T-helper 17 cell (primary cell): Measurements from ENCODE around the gene GDPD4. TPM values are rescaled to one million over a fixed set of nuclear protein-coding genes. Genes with fewer than 3 reads are reported as not detected.

Experiments used
- ATAC-seq: fragments of 150-1000 bp; cut with Tn5 transposase; 2 replicates; pipeline ENCODE4 v1.10.0; 2021; ENCODE audit warnings: mild to moderate bottlenecking, moderate library complexity
- DNase-seq, 3 donors: peaks; one replicate each; pipeline versions ENCODE4 v3.0.0 to v3.0.0-alpha.2; 2020 to 2021
- H3K9me3 ChIP-seq: one replicate; pipeline ENCODE4 v1.7.0; 2013; ENCODE audit warnings: low read length, mild to moderate bottlenecking; ENCODE audit not compliant: control insufficient read depth, poor library complexity, severe bottlenecking
- H3K27ac Mint-ChIP-seq: one replicate; pipeline ENCODE4 v1.8.0; 2022; ENCODE audit warnings: mild to moderate bottlenecking, moderate library complexity, mixed read lengths
- H3K27me3 Mint-ChIP-seq: one replicate; pipeline ENCODE4 v1.8.0; 2022; ENCODE audit warnings: mixed read lengths
- H3K36me3 Mint-ChIP-seq: one replicate; pipeline ENCODE4 v1.8.0; 2022; ENCODE audit warnings: low read depth, mixed read lengths
- H3K4me1 Mint-ChIP-seq: one replicate; pipeline ENCODE4 v1.8.0; 2022; ENCODE audit warnings: mild to moderate bottlenecking, mixed read lengths
- H3K4me3 Mint-ChIP-seq: one replicate; pipeline ENCODE4 v1.8.0; 2022; ENCODE audit warnings: mild to moderate bottlenecking, moderate library complexity, mixed read lengths
- total RNA-seq, 4 donors: library from RNA in 2 of 4; stranded (reverse) in 2 of 4; gene quantifications; one replicate each; pipeline ENCODE4 v1.2.3 and lab custom pipeline; 2022 to 2026

GDPD4 gene
- total RNA-seq, 2 donors from 2014 or later, result not detected

GRCh38 chr11:77184136-77184860 lies 117.2 kb downstream of the GDPD4 start:
- Mint-ChIP-seq H3K27me3 (peaks cover 4% of the 10 kb centered on the region), H3K36me3 (no peaks in the 10 kb centered on the region), H3K4me3 (no peak overlapping the region), H3K4me1 (peaks cover 2% of the 10 kb centered on the region), H3K27ac (no peak overlapping the region)
- DNase-seq, result no peak
- ATAC-seq, result no peak
- H3K9me3 ChIP-seq, result no peaks in the 10 kb centered on the region

GRCh38 chr11:77183431-77183984 lies 118.0 kb downstream of the GDPD4 start:
- no peak for DNase-seq
- ATAC-seq, result no peak
- no peak overlapping the region for H3K4me3 Mint-ChIP-seq
- no peak overlapping the region for H3K27ac Mint-ChIP-seq
- peaks cover 4% of the 10 kb centered on the region for H3K27me3 Mint-ChIP-seq
- peaks cover 1% of the 10 kb centered on the region for H3K4me1 Mint-ChIP-seq
- no peaks in the 10 kb centered on the region for H3K36me3 Mint-ChIP-seq
- H3K9me3 ChIP-seq, result no peaks in the 10 kb centered on the region

DNA sequence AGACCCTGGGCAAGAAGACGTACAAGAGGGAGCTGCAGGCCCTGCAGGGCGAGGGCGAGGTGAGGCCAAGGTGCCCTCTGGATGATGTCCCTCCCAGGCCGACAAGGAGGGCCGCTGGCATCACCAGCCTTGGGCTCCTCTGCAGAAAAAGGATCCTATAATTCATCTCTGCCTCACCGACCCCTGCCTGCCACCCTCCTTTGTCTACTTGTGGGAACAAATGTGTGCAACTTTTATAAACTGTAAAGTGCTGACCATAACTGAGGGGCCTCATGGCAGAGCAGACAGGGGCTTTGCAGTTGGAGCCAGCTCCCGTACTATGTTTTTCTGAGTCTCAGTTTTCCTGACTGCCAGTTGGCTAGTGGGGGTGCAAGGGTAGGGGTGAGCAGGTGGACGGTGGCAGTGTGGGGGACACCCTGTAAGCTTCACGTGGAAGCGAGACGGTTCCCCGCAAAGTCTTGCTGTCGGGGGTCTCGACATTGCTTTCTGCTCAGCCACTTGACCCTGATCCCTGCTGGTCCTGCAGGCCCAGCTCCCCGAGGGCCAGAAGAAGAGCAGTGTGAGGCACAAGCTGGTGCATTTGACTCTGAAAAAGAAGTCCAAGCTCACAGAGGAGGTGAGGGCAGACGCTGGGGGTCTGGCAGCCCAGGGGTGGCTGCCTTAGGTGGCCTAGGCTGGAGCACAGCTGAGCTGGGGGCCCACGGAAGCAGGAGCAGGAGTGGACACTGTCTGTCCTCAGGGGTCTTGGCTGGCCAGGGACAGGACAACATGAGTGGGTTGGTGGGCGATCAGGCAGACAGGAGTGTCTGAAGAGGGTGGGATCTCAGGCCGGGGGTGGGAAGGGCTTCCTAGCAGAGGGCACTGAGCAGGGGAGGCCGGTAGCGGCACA lies 118.7 kb downstream of the GDPD4 start:
- Mint-ChIP-seq H3K4me3 (no peak overlapping the region), H3K27me3 (peaks cover 4% of the 10 kb centered on the region), H3K4me1 (no peaks in the 10 kb centered on the region), H3K27ac (no peak overlapping the region), H3K36me3 (no peaks in the 10 kb centered on the region)
- no peaks in the 10 kb centered on the region for H3K9me3 ChIP-seq
- DNase-seq (no peak), ATAC-seq (no peak)

- H3K36me3 Mint-ChIP-seq, result no peaks in the 10 kb centered on the region
- ATAC-seq, result no peak
- no peak overlapping the region for H3K27ac Mint-ChIP-seq
- H3K9me3 ChIP-seq, result no peaks in the 10 kb centered on the region
- H3K4me1 Mint-ChIP-seq, result no peaks in the 10 kb centered on the region
- peaks cover 4% of the 10 kb centered on the region for H3K27me3 Mint-ChIP-seq
- DNase-seq, result no peak
- no peak overlapping the region for H3K4me3 Mint-ChIP-seq
Observed at GRCh38 chr11:77181799-77182541, 119.5 kb downstream of the GDPD4 start.

- no peak for DNase-seq
- Mint-ChIP-seq H3K4me3 (no peak overlapping the region), H3K4me1 (peaks cover 4% of the 10 kb centered on the region), H3K27ac (no peak overlapping the region), H3K27me3 (peaks cover 4% of the 10 kb centered on the region), H3K36me3 (no peaks in the 10 kb centered on the region)
- no peak for ATAC-seq
- no peaks in the 10 kb centered on the region for H3K9me3 ChIP-seq
Observed at GRCh38 chr11:77181226-77181625, 120.3 kb downstream of the GDPD4 start.

DNA sequence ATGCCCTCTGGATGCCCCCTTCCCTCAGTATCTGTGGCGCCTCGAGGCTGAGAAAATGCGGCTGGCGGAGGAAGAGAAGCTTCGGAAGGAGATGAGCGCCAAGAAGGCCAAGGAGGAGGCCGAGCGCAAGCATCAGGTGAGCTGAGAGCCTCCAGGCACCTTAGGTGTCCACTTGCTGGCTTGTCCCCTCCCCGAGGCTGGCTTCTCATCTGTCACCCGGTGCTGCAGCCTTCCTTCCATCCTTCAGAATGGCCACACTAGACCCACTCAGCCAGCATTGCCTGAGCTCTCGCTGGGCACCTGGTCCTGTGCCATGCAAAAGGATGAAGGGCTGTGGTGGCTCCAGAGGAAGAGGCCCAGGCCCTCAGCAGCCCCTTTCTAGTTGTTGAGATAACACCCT lies 121.1 kb downstream of the GDPD4 start:
- Mint-ChIP-seq H3K27ac (no peak overlapping the region), H3K27me3 (peaks cover 4% of the 10 kb centered on the region), H3K36me3 (no peaks in the 10 kb centered on the region), H3K4me1 (peaks cover 6% of the 10 kb centered on the region), H3K4me3 (no peak overlapping the region)
- H3K9me3 ChIP-seq, result no peaks in the 10 kb centered on the region
- no peak for ATAC-seq
- no peak for DNase-seq

- no peak for ATAC-seq
- H3K4me3 Mint-ChIP-seq, result no peak overlapping the region
Observed at GRCh38 chr11:77179681-77180080, 121.8 kb downstream of the GDPD4 start.

GRCh38 chr11:77179048-77179447 lies 122.4 kb downstream of the GDPD4 start:
- no peak overlapping the region for H3K4me3 Mint-ChIP-seq
- H3K4me1 Mint-ChIP-seq, result peaks cover 6% of the 10 kb centered on the region
- no peaks in the 10 kb centered on the region for H3K36me3 Mint-ChIP-seq
- DNase-seq (no peak), ATAC-seq (no peak)
- peaks cover 4% of the 10 kb centered on the region for H3K27me3 Mint-ChIP-seq
- no peaks in the 10 kb centered on the region for H3K9me3 ChIP-seq
- H3K27ac Mint-ChIP-seq, result no peak overlapping the region

More at GRCh38 chr11:77179681-77180080, 121.8 kb downstream of the GDPD4 start:
- no peaks in the 10 kb centered on the region for H3K9me3 ChIP-seq
- Mint-ChIP-seq H3K27me3 (peaks cover 4% of the 10 kb centered on the region), H3K27ac (no peak overlapping the region), H3K4me1 (peaks cover 6% of the 10 kb centered on the region), H3K36me3 (no peaks in the 10 kb centered on the region)
- DNase-seq, result no peak

- ATAC-seq (no peak), DNase-seq (no peak)
- peaks cover 4% of the 10 kb centered on the region for H3K27me3 Mint-ChIP-seq
- H3K27ac Mint-ChIP-seq, result no peak overlapping the region
- H3K4me3 Mint-ChIP-seq, result no peak overlapping the region
- no peaks in the 10 kb centered on the region for H3K9me3 ChIP-seq
- H3K4me1 Mint-ChIP-seq, result peaks cover 8% of the 10 kb centered on the region
- no peaks in the 10 kb centered on the region for H3K36me3 Mint-ChIP-seq
Observed at GRCh38 chr11:77178150-77178549, 123.3 kb downstream of the GDPD4 start.

DNA sequence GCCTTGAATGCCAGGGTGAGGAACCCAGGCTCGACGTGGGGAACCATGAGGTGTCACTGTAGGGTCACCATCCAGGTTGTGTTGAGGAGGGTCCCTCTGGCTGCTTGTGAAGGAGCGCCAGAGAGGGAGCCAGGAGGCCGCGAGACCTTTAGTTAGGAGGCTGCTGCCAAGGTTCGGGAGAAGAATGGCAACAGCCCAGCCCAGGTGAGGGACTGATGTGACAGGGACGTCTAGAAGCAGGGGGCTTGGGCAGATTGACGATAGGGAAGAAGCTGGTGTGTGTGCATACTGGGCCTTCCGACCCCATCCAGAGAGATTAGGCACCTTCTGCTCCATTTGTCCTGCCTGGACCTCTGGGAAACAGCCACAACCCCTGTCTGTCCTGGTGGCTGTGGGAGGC lies 124.5 kb downstream of the GDPD4 start:
- Mint-ChIP-seq H3K27ac (no peak overlapping the region), H3K4me3 (no peak overlapping the region), H3K27me3 (no peaks in the 10 kb centered on the region), H3K36me3 (no peaks in the 10 kb centered on the region), H3K4me1 (peaks cover 8% of the 10 kb centered on the region)
- H3K9me3 ChIP-seq, result no peaks in the 10 kb centered on the region
- DNase-seq (no peak), ATAC-seq (no peak)

DNA sequence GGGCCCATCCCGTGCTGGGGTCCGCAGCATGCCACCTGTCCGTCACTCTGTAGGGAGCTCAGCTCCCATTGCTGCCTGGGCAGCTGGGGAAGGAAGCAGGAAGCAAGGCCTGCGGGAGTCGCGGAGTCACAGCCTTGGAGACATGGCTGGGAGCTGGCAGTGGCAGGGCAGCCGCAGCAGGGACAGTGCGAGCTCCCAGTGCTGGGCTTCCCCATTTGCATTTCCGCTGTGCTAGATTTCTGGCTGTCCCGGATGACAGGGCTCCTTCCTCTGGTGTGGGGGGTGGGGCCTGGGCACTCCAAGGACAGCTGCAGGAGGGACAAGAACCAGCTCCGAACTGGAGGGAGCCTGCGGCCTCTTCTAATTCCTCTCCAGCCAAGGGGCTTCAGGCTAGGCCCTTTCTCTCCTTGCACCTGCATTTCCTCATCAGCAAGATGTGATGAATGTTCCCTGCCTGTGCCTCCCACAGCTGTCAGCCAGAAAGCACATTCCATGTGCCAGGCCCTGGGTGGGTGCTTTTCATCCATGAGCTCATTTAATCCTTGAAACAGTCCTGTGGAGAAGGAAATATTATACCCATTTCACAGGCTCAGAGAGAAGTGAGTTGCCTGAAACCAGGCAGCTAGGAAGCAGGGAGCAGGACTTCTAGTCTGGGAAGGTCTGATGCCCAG lies 125.5 kb downstream of the GDPD4 start:
- H3K4me1 Mint-ChIP-seq, result peaks cover 8% of the 10 kb centered on the region
- no peak overlapping the region for H3K4me3 Mint-ChIP-seq
- no peak for DNase-seq
- no peaks in the 10 kb centered on the region for H3K27me3 Mint-ChIP-seq
- no peaks in the 10 kb centered on the region for H3K9me3 ChIP-seq
- ATAC-seq, result no peak
- no peak overlapping the region for H3K27ac Mint-ChIP-seq
- H3K36me3 Mint-ChIP-seq, result no peaks in the 10 kb centered on the region

DNA sequence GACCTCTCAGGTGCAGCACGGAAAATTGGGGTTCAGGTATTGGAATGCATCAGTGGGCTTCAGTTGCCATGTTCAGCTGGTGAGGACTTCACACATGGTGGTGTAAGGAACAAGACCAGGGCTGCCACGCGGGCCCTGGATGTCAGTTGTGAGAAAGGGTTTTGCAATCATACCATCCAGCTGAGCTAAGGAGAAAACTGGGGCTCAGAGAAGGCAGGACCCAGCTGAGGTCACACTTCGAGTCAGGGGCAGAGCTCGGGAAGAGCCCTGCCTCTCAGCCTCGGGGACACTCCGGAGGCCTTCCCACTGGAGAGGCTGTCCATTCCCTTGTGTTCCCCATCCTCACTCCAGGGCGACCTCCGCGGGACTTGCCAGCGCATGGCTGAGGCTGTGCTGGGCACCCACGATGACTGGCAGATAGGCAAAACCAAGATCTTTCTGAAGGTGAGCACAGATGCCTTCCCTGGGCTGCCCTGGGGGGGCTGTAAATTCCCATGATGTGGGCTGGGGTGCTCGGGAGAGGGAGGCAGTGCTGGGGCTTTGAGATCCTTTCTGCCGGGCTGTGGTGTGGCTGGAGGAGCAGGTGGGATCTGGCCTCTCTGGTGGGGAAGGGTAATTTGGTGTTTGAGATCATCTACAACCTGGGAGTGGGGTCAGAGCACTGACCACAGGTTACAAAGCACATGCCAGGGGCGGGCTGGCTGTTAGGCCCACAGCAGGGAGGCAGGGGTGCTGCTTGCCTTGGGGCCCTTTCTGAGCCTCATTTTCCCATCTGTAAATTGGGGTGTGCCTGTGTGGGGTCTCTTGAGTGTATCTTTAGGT lies 126.3 kb downstream of the GDPD4 start:
- no peak for DNase-seq
- H3K9me3 ChIP-seq, result no peaks in the 10 kb centered on the region
- no peak overlapping the region for H3K4me3 Mint-ChIP-seq
- no peak for ATAC-seq
- H3K36me3 Mint-ChIP-seq, result no peaks in the 10 kb centered on the region
- H3K4me1 Mint-ChIP-seq, result peaks cover 8% of the 10 kb centered on the region
- H3K27me3 Mint-ChIP-seq, result no peaks in the 10 kb centered on the region
- H3K27ac Mint-ChIP-seq, result no peak overlapping the region
